ENCODE data around the gene ZNF141. TPM values are rescaled to one million over a fixed set of nuclear protein-coding genes. Genes with fewer than 3 reads are reported as not detected.

ZNF141 gene
- total RNA-seq, 1 donor from 2014 or later = 32.5 TPM

DNA sequence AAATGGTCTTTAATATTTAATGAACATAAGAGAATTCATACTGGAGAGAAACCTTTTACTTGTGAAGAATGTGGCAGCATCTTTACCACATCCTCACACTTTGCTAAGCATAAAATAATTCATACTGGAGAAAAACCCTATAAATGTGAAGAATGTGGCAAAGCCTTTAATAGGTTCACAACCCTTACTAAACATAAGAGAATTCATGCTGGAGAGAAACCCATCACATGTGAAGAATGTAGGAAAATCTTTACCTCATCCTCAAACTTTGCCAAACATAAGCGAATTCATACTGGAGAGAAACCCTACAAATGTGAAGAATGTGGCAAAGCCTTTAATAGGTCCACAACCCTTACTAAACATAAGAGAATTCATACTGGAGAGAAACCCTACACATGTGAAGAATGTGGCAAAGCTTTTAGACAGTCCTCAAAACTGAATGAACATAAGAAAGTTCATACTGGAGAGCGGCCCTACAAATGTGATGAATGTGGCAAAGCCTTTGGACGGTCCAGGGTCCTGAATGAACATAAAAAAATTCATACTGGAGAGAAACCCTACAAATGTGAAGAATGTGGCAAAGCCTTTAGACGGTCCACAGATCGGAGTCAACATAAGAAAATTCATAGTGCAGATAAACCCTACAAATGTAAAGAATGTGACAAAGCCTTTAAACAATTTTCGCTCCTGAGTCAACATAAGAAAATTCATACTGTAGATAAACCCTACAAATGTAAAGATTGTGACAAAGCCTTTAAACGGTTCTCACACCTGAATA, 35.6 kb downstream of the ZNF141 start:
- Mint-ChIP-seq H3K27me3 (ENCODE audit: low read depth) (no peaks in the 10 kb centered on the region), H3K36me3 (peaks cover 75% of the 10 kb centered on the region), H3K27ac (no peak overlapping the region), H3K4me1 (no peaks in the 10 kb centered on the region), H3K4me3 (no peak overlapping the region), H3K9me3 (peaks cover 67% of the 10 kb centered on the region)
- no peak for DNase-seq (ENCODE audit: low spot score in 2 of 2, unreplicated experiment in 2 of 2)
- TF ChIP-seq, protein P1, sequence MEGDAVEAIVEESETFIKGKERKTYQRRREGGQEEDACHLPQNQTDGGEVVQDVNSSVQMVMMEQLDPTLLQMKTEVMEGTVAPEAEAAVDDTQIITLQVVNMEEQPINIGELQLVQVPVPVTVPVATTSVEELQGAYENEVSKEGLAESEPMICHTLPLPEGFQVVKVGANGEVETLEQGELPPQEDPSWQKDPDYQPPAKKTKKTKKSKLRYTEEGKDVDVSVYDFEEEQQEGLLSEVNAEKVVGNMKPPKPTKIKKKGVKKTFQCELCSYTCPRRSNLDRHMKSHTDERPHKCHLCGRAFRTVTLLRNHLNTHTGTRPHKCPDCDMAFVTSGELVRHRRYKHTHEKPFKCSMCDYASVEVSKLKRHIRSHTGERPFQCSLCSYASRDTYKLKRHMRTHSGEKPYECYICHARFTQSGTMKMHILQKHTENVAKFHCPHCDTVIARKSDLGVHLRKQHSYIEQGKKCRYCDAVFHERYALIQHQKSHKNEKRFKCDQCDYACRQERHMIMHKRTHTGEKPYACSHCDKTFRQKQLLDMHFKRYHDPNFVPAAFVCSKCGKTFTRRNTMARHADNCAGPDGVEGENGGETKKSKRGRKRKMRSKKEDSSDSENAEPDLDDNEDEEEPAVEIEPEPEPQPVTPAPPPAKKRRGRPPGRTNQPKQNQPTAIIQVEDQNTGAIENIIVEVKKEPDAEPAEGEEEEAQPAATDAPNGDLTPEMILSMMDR (IDR thresholded peaks at IDR 0.05; ENCODE audit: unreplicated experiment) = no peak

DNA sequence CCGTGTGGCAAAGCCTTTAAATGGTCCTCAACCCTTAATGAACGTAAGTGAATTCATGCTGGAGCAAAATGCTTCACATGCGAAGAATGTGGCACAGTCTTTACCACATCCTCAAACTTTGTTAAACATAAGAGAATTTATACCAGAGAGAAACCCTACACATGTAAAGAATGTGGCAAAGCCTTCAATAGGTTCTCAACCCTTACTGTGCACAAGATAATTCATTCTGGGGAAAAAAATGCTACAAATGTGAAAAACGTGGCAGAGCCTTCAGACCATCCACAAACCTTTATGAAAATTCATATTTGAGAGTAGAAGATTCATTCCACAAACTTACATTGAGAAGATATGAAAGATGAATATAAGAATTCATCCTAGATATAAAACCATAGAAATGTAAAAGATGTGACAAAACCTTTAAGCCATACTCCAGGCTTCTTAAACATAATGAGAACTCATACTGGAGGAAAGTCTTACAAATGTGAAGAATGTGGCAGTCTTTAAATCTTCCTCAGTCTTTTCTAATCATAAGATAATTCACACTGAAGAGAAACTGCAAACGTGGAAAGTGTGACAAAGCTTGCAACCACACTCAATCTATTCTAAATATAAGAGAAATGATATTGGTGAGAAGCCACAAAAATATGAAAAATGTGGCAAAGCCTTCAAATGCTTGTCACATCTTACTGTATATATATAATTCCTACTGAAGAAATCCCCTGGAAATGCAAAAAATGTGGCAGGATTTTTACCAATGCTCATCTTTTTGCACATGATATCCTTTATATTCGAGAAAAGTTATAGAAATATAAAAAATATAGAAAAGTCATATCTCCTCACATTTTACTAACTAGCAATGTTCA, 36.9 kb downstream of the ZNF141 start:
- no peaks in the 10 kb centered on the region for H3K4me1 Mint-ChIP-seq
- no peak for DNase-seq (ENCODE audit: low spot score in 2 of 2, unreplicated experiment in 2 of 2)
- peaks cover 59% of the 10 kb centered on the region for H3K9me3 Mint-ChIP-seq
- no peak overlapping the region for H3K4me3 Mint-ChIP-seq
- H3K27ac Mint-ChIP-seq = no peak overlapping the region
- TF ChIP-seq, protein P1 (IDR thresholded peaks at IDR 0.05; ENCODE audit: unreplicated experiment) = no peak
- peaks cover 70% of the 10 kb centered on the region for H3K36me3 Mint-ChIP-seq
- no peaks in the 10 kb centered on the region for H3K27me3 Mint-ChIP-seq (ENCODE audit: low read depth)

DNA sequence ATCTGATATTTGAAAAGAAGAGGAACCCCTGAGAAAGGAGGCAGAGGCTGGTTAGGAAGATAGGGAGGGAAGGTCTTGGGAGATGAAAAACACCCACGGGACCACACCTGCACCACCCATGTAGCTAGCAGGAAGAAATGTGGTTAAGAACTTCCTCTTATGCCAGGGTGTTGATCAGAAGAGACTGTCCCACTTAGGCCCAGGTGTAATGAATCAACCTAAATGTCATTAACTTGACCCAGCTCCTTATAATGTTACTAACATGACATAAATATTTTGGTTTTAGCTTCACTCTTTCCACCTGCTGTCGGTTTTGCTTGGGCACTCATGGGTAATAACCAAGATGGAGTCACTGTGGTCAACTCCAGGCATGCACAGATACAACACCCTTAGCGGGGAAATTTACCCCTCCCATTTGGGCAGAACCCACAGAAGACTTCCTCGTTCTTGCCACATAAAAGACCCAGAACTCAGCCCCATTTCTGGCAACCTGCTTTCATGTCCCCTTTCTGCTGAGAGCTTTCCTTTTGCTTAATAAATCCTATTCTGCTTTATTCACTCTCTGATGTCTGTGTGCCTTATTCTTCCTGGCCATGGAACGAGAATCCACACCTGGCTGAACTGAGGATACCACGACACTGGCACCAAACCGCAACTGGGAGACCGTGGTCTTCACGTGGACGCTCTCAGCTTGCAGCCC, 46.8 kb downstream of the ZNF141 start:
- no peak for DNase-seq (ENCODE audit: low spot score in 2 of 2, unreplicated experiment in 2 of 2)
- peaks cover 33% of the 10 kb centered on the region for H3K36me3 Mint-ChIP-seq
- H3K9me3 Mint-ChIP-seq = peaks cover 46% of the 10 kb centered on the region
- TF ChIP-seq, protein P1 (IDR thresholded peaks at IDR 0.05; ENCODE audit: unreplicated experiment) = no peak
- H3K27me3 Mint-ChIP-seq (ENCODE audit: low read depth) = no peaks in the 10 kb centered on the region
- no peak overlapping the region for H3K4me3 Mint-ChIP-seq
- no peak overlapping the region for H3K27ac Mint-ChIP-seq
- no peaks in the 10 kb centered on the region for H3K4me1 Mint-ChIP-seq

DNA sequence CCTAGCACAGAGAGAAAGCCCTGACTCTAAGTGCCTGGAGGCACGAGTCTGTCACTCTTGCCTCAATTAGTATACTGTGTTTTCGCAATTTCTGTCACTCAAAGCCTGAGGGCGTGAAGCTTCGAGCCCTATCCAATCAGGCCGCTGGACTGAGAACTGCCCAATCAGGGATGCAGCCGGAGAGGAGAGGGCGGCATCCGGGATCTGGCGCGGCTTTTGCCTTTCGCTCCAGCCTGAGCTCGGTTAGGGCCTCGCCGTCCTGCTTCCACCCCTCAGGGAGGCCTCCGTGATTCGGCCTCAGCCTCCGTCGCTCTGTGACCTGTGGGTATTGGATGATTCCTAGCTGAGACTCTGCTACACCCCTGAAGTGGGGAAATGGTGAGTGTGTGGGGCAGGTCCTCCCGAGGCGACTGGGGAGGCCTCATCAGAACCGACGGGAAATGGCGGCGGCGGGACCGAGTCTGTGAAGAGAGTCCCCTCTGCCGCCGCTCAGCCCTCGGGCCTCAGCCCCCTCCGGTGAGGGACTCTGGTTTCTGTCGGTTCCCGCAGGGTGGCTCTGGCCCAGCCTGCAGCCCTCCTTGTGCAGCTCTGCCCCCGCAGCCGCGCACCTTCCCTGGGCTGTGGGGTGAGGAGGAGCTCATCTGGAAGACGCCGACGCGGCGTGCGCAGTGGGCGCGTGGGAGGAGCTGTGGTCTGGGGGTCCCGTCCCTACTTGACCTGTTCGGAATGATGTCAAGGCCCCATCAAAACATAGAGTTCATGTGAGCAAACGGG, 48.5 kb downstream of the ZNF141 start:
- H3K36me3 Mint-ChIP-seq = peaks cover 29% of the 10 kb centered on the region
- H3K27me3 Mint-ChIP-seq (ENCODE audit: low read depth) = no peaks in the 10 kb centered on the region
- peaks cover 58% of the 10 kb centered on the region for H3K9me3 Mint-ChIP-seq
- H3K27ac Mint-ChIP-seq = no peak overlapping the region
- H3K4me1 Mint-ChIP-seq = no peaks in the 10 kb centered on the region
- no peak overlapping the region for H3K4me3 Mint-ChIP-seq
- no peak for DNase-seq (ENCODE audit: low spot score in 2 of 2, unreplicated experiment in 2 of 2)
- TF ChIP-seq, protein P1 (IDR thresholded peaks at IDR 0.05; ENCODE audit: unreplicated experiment) = no peak

DNA sequence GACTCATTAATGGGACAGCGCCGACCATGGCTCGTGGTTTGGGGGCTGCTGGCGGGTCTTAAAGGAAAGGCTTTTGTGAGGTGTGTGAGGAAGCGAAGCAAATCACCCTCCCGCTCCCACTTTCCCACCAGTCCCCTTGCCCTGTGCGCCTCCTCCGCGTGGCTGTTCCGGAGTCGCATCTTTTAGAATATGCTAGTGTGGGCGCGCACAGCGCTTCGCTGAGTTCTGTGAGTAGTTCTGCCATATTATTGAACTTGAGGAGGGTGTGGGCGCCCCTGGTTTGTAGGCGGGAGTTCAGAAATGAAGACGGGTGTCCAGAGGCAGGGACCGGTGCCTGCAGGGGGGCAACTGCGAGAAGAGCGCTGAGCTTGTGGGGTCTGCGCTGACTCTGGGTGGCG, 49.1 kb downstream of the ZNF141 start:
- peaks cover 61% of the 10 kb centered on the region for H3K9me3 Mint-ChIP-seq
- peaks cover 29% of the 10 kb centered on the region for H3K36me3 Mint-ChIP-seq
- DNase-seq (ENCODE audit: low spot score in 2 of 2, unreplicated experiment in 2 of 2) = no peak
- H3K4me1 Mint-ChIP-seq = no peaks in the 10 kb centered on the region
- no peaks in the 10 kb centered on the region for H3K27me3 Mint-ChIP-seq (ENCODE audit: low read depth)
- TF ChIP-seq, protein P1 (IDR thresholded peaks at IDR 0.05; ENCODE audit: unreplicated experiment) = no peak
- no peak overlapping the region for H3K27ac Mint-ChIP-seq
- no peak overlapping the region for H3K4me3 Mint-ChIP-seq
